HUDEP-2 (cell line): ENCODE results near the gene DVL3.
A peak's percentile ranks its signal among the peaks of the same experiment; 100 is the strongest.
"Not testable (repeated sequence)": the region's sequence is repeated elsewhere in the genome, so short reads cannot be mapped to it uniquely, and the experiment has no call there.

Experiments used
- DNase-seq, 76 experiments: peaks; one replicate each; lab custom pipeline; 2025; ENCODE audit not compliant: unreplicated experiment in 76 of 76; lab: John Stamatoyannopoulos, UW

The DVL3 gene

DNA sequence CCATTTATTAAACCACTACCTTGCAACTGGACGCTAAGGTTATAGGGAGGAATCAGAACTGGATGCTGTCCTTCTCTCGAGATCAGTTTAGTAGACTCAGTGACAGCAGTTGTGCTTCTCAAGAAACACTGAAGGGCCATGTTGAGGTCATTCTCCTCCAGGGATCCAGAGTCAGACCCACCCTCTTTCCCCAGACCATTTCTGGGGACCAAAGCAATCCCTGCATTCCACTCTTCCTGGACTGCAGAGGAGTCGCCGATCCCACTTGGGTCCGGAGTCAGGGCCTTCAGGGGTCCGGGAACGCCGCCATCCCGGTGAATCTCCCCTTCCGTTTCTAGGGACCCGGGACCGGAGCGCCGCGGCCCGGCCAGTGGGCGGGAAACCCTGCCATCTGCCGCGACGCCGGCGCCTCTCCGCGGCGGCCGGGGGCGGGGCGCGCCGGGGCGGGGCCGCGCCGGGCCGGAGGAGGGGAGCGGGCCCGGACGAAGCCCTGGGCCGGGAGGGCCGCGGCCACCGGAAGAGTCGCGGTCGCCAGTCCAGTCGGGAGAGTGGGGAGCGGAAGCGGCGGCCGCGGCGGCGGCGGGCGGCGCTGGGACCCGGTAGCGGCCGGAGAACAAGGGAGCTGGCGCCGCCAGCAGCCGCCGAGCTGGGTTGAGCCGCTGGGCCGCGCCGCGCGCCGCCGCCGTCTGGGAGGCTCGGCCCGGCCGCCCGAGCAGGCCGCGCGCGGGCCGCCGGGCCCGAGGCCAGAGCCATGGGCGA is at the start of gene DVL3:
Gene DVL3, plus strand, starts transcription at position 493 of the 759 bp plus-strand sequence. Its CDS starts 259 bp downstream, at position 752.
- DNase-seq = peak in 16 of 76 experiments; percentile 8 to 51 (median 28)

DNA sequence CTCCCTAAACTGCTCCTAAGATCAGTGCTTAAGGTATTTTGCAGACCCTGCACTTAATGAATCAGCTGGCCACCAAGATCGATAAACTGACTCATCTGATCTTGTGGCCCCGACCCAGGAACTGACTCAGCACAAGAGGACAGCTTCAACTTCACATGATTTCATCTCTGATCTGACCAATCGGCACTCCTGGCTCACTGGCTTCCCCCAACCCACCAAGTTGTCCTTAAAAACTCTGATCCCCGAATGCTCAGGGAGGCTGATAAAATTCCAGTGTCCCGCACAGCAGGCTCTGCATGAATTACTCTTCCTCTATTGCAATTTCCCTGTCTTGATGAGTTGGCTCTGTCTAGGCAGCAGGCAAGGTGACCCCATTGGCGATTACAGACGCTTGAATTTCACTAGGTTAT is 44.9 kb upstream of the DVL3 start:
- DNase-seq = peak in 17 of 76 experiments; percentile 2 to 45 (median 13)

DNA sequence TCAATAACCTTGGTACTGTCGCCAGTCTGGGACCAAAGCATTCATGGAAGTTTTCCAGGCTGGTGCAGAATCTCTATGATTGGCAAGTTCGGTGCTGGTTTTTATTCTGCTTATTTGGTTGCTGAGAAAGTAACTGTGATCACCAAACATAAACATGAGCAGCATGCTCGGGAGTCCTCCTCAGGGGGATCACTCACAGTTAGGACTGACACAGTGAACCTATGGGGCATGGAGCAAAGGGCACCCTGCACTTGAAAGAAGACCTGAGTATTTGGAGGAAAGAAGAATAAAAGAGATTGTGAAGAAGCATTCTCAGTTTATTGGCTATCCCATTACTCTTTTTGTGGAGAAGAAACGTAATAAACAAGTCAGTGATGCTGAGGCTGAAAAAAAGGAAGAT is 39.2 kb upstream of the DVL3 start:
- DNase-seq = no peak

DNA sequence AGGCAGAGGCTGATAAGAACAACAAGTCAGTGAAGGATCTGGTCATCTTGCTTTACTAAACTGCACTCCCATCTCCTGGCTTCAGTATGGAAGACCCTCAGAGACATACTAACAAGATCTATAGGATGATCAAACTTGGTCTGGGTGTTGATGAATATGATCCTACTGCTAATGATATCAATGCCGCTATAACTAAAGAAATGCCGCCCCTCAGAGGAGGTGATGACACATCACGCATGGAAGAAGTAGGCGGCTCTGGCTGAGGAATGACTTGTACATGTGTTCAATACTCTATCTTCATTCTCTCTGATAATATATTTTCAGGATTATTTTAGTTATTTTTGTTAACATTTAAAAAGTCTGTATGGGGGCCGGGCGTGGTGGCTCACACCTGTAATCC is 37.5 kb upstream of the DVL3 start:
- DNase-seq = peak in 13 of 76 experiments; percentile 4 to 36 (median 23)

DNA sequence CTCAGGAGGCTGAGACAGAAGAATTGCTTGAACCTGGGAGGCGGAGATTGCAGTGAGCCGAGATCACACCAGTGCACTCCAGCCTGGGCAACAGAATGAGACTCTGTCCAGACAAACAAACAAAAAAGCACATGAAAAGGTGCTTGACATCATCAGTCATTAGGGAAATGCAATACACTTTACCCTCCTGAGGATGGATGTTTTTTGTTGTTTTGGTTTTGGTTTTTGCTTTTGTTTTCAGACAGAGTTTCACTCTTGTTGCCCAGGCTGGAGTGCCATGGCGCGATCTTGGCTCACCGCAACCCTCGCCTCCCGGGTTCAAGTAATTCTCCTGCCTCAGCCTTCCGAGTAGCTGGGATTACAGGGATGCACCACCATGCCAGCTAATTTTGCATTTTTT is 34.1 kb upstream of the DVL3 start:
- DNase-seq = not testable (repeated sequence)

DNA sequence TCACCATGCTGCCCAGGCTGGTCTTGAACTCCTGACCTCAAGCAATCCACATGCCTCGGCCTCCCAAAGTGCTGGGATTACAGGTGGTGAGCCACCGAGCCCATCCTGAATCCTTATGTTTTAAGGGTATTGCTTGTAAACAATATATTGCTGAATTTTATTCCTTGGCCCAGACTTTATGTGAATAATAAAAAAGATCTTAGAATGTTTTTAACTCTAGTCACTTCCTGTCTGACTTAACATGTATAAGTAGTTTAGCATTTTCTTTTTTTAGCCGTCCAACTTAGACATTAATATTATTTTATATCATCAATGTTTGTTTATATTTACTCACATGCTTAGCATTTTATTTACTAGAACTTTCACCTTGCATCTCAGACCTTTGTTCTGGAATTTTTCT is 29.2 kb upstream of the DVL3 start:
- no peak for DNase-seq

DNA sequence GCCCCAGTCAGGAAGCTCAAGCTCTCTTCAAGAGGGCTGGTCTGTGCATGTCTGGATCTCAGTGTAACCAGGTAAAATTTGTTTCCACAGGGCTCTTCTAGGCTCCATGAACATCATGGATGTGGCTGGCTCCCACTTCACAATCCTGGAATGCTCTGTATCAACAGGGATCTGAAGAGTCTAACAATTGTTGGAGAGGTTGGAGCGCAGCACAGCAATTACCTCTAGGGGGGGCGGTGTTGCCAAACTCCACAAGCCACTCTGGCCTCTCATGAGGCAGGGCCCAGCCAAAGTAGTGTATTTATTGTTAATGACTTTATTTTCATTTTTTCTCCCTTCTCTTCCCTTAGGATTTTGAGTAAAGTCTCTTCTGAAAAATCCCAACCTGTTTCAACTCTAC is 26.2 kb upstream of the DVL3 start:
- peak in 43 of 76 experiments; percentile 5 to 49 (median 21) for DNase-seq

DNA sequence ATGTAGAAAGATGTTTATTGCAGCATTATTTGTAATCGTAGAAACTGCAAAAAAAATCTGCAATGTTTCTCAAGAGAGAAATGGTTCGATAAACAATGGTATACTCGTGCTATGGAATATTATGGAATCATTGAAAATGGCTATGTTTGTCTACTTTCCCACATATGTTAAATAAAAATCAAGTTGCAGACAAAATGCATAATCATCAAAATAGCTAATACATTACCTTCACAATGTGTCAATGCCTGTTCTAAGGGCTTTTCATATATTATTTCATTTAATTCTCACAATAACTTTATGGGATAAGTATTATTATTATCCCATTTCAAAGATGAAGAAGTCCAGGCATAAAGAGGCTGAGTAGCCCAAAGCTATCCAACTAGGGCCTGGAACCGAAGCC is 22.2 kb upstream of the DVL3 start:
- DNase-seq = no peak

DNA sequence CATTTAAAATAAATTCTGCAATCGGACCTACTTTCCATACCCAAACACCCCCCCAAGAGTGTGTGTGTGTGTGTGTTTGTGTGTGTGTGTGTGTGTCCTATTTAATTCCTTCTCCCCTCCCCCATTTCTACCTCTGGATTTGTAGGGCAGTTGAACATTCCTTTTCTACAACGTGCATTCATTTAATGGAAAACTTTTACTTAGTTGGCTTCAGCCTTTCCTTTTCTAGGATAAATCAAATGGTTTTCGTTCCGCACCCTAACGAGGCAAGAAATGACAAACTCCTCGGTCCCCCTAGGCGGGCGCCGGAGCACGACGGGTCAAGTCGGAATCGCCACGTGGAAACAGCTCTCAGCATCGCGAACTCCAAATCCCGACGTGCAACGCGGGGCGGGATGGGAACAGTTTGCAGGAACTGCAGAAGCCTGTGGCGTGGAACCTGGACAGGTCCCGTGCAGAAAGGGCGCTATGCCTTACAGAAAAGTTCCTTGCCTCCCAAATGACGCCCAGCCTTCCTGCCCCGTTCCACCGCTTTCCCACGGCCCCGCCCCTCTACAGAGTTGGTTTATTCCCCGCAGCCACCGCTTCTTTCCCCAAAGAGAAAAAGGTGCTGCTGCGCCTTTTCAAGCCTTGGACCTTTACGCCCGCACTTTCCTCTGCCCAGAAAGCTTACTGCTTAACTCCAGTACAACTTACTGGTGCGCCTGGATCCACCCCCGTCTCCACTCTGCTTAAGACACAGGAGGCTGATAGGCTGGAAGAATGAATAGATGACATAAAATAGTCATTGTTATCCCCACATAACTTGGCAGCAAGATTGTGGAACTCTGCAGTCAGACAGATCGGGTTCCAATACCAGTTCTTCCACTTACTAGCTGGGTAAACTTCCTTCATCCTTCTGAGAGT is 21.1 kb upstream of the DVL3 start:
- DNase-seq = peak in 73 of 76 experiments; percentile 10 to 84 (median 69)

DNA sequence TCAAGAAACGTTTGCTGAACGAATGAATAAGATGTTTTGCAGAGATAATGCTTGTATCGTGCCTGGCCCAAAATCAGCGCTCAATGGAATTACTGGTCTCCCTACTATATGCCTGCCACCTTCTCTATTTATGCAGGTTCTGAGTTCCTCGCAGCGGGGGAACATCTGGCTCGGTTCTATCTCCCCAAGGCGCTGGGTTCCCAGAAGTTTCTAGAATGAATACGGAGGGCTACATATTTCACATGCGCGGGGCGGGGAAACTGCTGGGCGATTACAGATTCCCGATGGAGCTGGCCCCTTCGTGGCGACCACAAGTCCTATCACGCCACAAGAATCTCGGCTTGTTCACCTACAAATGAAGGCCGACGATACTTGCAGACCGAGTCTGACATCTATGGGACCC is 20.4 kb upstream of the DVL3 start:
- DNase-seq = peak in 8 of 76 experiments; percentile 34 to 58 (median 42)

DNA sequence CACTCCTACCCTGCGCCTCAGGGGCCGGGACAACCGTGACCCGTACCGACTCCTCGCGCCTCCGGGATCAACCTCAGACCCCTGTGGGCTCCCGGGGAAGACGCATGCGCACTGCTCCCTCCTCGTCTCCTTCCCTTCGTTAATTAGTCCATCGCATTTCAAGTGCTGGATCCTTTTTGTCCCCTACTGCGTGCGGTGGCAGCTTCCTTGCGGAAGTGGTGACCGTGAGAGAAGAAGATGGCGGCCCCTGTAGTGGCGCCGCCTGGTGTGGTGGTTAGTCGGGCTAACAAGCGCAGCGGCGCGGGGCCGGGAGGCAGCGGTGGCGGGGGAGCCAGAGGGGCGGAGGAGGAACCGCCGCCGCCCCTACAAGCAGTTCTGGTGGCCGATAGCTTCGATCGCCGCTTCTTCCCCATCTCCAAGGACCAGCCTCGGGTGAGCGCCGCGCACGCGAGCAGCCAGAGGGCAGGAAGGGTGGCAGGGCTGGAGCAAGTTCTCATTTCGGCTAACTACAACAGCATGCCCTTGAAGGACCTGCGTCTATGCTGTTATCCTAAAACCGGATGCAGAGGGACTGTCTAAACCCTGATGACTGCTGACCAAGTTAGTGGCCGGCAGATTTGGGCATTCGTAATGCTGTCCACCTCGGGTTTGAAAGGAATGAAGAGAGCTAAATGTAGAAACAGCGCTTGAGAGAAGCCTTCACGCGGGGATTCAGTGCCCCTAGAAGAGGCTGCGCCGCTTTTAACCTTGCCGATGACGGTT is 19.8 kb upstream of the DVL3 start, which contains the start of gene EIF2B5:
Gene EIF2B5, plus strand, starts transcription at position 210 of the 762 bp plus-strand sequence. Its CDS starts 28 bp downstream, at position 238.
- DNase-seq = peak in 74 of 76 experiments; percentile 19 to 89 (median 80)

DNA sequence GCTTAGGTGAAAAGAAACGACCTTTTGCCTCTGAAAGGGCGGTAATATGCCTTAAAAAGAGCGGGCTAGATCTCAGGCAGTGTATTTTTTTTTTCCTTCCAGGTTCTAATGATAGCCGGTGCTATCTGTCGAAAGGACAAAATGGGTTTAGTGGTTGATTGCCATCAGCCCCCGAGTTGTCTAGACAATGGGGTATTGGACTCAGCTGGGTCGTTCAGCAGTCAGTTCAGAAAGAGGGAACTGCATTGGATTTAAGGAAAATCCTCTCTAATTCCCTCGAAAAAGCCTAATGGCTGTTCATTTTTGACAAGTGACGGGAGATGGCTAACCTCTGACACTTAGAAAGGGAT is 19.3 kb upstream of the DVL3 start:
- DNase-seq = peak in 3 of 76 experiments; percentile 11 to 15 (median 12)

DNA sequence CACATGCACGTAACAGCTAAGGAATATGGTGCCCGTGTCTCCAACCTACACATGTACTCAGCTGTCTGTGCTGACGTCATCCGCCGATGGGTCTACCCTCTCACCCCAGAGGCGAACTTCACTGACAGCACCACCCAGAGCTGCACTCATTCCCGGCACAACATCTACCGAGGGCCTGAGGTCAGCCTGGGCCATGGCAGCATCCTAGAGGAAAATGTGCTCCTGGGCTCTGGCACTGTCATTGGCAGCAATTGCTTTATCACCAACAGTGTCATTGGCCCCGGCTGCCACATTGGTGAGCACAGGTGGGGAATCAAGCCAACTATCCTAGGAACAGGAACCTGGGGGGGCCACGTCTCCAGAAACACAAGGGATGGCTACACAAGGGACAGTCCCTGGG is 14.7 kb upstream of the DVL3 start:
- DNase-seq = no peak

DNA sequence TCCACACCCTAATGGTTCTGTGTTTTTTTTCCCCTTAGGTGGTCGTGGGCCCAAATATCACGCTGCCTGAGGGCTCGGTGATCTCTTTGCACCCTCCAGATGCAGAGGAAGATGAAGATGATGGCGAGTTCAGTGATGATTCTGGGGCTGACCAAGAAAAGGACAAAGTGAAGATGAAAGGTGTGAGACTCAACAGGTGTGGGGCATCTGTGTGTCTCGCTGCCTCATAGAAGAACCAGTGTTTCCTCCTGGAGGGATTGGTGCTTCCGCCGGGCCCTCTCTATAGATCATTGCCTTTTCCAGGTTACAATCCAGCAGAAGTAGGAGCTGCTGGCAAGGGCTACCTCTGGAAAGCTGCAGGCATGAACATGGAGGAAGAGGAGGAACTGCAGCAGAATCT is 13.0 kb upstream of the DVL3 start:
- no peak for DNase-seq

DNA sequence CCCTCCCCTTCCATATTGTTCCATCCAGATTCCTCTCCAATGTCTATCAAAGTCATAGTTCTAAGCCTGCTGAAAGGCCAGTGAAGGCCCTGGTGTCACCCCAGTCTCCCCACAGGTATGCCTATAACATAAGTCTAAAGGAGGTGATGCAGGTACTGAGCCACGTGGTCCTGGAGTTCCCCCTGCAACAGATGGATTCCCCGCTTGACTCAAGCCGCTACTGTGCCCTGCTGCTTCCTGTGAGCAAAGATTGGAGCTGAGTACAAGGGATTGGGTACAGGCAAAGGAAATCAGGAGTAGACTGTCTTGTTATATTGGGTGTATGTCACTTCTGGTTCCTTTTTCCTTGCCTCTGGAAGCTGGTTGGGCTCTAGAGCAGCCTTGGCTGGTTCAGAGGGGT is 11.8 kb upstream of the DVL3 start:
- no peak for DNase-seq

DNA sequence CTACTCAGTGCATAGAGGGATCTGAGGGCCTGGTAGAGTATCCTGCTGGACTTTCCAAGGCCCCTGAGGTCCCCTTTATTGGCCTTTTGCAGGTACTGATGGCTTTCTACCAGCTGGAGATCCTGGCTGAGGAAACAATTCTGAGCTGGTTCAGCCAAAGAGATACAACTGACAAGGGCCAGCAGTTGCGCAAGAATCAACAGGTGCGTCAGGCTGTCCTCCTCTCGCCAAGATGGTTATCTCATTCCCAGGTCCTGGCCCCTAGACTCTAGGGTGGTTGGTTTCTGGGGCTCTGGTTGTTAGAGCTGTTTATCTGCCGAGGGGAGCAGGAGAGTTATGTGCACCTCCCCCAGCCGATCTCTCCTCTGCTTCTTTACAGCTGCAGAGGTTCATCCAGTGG is 10.7 kb upstream of the DVL3 start:
- DNase-seq = no peak

DNA sequence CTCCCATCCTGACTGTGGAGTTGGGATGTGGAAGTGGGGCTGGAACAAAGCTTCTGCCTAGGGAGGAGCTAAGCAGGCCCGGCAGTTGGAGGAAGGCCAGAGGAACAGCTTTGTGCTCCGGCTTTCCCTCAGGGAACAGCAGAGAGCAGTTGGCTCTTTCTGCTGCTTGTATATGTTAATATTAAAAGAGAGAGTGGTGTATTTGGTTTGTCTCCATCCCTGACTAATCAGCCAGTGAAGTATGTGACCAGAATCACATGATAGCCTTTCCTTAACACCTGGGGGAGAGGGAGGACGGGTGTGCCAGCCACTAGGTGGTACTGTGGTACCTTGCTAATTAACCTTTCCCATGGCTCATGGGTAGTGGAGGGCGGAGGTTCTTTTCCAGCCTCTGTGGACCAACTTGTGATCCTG is 10.1 kb upstream of the DVL3 start:
- peak in 19 of 76 experiments; percentile 2 to 50 (median 12) for DNase-seq

DNA sequence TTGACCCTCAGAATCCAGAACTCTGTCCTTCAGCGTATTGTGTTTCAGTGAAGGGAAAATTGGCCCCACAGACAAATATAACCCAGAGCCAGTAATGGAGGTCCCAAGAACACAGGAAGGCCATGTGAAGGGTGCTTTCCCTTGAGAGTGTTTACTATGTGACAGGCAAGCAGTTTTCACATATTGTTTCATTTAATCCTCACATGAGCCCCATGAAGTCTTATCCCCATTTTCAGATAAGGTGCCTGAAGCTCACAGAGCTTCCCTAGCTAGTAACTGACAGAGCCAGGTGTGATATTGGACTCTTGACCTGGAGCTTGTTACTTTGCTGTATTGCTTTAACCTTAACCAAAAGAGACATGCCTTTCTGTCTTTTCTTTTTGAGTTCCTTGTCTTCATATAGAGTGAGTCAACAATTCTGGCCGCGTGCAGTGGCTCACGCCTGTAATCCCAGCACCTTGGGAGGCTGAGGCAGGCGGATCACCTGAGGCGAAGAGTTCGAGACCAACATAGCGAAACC is 9.4 kb upstream of the DVL3 start:
- no peak for DNase-seq

DNA sequence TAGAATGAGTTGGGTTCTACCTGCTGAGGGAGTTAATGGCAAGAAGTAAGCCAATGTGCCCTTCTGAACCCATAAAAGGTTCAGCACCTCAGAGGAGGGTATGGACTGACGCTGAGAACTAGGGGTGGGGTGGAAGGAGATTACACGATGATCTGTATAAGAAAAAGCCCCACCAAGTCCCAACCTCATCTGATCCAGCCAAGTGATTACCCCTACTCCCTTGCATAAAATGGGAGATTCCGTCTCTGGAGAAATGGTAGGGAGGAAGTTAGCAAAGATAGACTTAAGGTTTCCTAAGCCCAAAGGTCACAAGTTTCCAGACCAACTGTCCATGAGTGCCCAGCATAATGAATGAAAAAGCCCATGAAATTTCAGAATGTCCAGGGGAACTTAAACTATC is 7.1 kb upstream of the DVL3 start:
- no peak for DNase-seq

DNA sequence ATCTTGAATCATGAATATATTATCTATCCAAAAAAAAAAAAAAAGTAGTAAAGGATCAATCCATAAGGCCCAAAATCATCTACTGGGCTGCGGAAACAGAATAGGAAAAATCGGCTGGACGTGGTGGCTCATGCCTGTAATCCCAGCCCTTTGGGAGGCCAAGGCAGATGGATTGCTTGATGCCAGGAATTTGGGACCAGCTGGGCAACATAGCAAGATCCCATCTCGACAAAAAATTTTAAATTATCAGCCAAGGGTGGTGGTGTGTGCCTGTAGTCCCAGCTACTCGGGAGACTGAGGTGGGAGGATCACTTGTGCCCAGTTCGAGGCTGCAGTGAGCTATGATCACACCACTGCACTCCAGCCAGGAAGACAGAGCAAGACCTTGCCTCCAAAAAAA is 6.1 kb upstream of the DVL3 start:
- DNase-seq = no peak
